Posterior vena cava (tissue), 2 donors: Measurements from ENCODE around the gene TMEM132C. TPM values are rescaled to one million over a fixed set of nuclear protein-coding genes. Genes with fewer than 3 reads are reported as not detected.

ENCODE experiments used
- microRNA-seq, 2 donors: library from miRNA; unstranded; fragments of <30 nt; microRNA quantifications; one replicate each; pipeline ENCODE4 v1.2.0, GENCODE V29; 2020 to 2021; ENCODE audit warnings: borderline microRNAs expressed in 2 of 2
- total RNA-seq, 2 donors: library from RNA; stranded (reverse); fragmentation: NEBNext Ultra II Directional; extraction: Animal tissue kit (Norgen Biotek cat#: 25700); gene quantifications; one replicate each; pipeline ENCODE4 v1.2.1, GENCODE V29; 2021
- donor health status: DM: yes; HTN: yes; CAD: no.
- donor health status: DM: yes; HTN: yes; CAD: no.

Gene TMEM132C
- total RNA-seq, 2 donors from 2014 or later = 1.1 to 1.5 TPM

Small RNA genes within 50 kb of the gene (microRNA-seq; reads per million reads assigned to microRNA genes)
- gene MIR3612 (0 to 0.97 reads per million in 2 donors), gene MIR4419B (0 reads per million in 2 donors)
